DND-41 (cell line): ENCODE results near the gene PIEZO2.

Source experiments
- ATAC-seq: fragments of 200-7000 bp; cut with Tn5 transposase; 3 replicates; pipeline ENCODE4 v1.9.1; 2021; ENCODE audit warnings: low read depth; ENCODE audit not compliant: insufficient read depth
- DNase-seq: peaks from one replicate; pipeline ENCODE4 v3.0.0-alpha.2; 2020
- H2AFZ ChIP-seq: 2 replicates; pipeline ENCODE4 v1.6.0; 2012; ENCODE audit warnings: low read depth, low read length
- H3K27ac ChIP-seq: 2 replicates; pipeline ENCODE4 v1.5.1; 2012; ENCODE audit warnings: low read length, inconsistent platforms
- H3K27me3 ChIP-seq: fragments of 200-600 bp; sonication (generic); 2 replicates; pipeline ENCODE4 v1.6.0; 2012; ENCODE audit warnings: low read length, mild to moderate bottlenecking, inconsistent platforms; ENCODE audit not compliant: insufficient read depth, poor library complexity
- H3K36me3 ChIP-seq: 2 replicates; pipeline ENCODE4 v1.5.1; 2012; ENCODE audit warnings: low read length, inconsistent platforms; ENCODE audit not compliant: insufficient read depth
- H3K4me1 ChIP-seq: 2 replicates; pipeline ENCODE4 v1.5.1; 2012; ENCODE audit warnings: mild to moderate bottlenecking, low read length; ENCODE audit not compliant: insufficient read depth
- H3K4me2 ChIP-seq: 2 replicates; pipeline ENCODE4 v1.6.0; 2012; ENCODE audit warnings: mild to moderate bottlenecking, moderate library complexity, low read length, inconsistent platforms; ENCODE audit not compliant: insufficient read depth
- H3K4me3 ChIP-seq, 2 experiments: fragments of 200-600 bp in 1 of 2; shearing (Covaris generic) in 1 of 2; 2 replicates each; pipeline ENCODE4 v1.5.1; 2012 to 2016; ENCODE audit warnings: inconsistent platforms in 2 of 2, low read length in 2 of 2, mild to moderate bottlenecking in 2 of 2, low read depth in 1 of 2, moderate library complexity in 1 of 2
- H3K79me2 ChIP-seq: 2 replicates; pipeline ENCODE4 v1.6.0; 2012; ENCODE audit warnings: low read length, inconsistent platforms; ENCODE audit not compliant: insufficient read depth
- H3K9ac ChIP-seq: 2 replicates; pipeline ENCODE4 v1.6.0; 2012; ENCODE audit warnings: low read depth, mild to moderate bottlenecking, inconsistent platforms, low read length, moderate library complexity
- H3K9me3 ChIP-seq: 2 replicates; pipeline ENCODE4 v1.5.1; 2012; ENCODE audit warnings: low read length, moderate library complexity, mild to moderate bottlenecking, inconsistent platforms; ENCODE audit not compliant: insufficient read depth, severe bottlenecking
- H4K20me1 ChIP-seq: 2 replicates; pipeline ENCODE4 v1.6.0; 2012; ENCODE audit warnings: low read length; ENCODE audit not compliant: insufficient read depth
- CTCF ChIP-seq: IDR thresholded peaks from 2 replicates; pipeline ENCODE4 v1.5.1; 2012; ENCODE audit warnings: borderline replicate concordance, low read length, moderate library complexity, mild to moderate bottlenecking; ENCODE audit not compliant: poor library complexity, severe bottlenecking; ENCODE audit errors: extremely low read depth
- EZH2 ChIP-seq: IDR thresholded peaks from 3 replicates; pipeline ENCODE4 v1.6.1; 2012; ENCODE audit warnings: borderline replicate concordance, low read depth, mild to moderate bottlenecking, moderate library complexity, low read length, inconsistent platforms; ENCODE audit not compliant: severe bottlenecking

The PIEZO2 gene

GRCh38 chr18:11146947-11147345 is 2.4 kb downstream of the PIEZO2 start:
- H3K27me3 ChIP-seq, result no peaks in the 10 kb centered on the region
- H3K9me3 ChIP-seq, result no peaks in the 10 kb centered on the region
- TF ChIP-seq CTCF, result no peak
- TF ChIP-seq EZH2, result no peak
- no peak overlapping the region for H2AFZ ChIP-seq
- no peak overlapping the region for H3K9ac ChIP-seq
- H3K4me2 ChIP-seq, result no peak overlapping the region
- no peaks in the 10 kb centered on the region for H3K36me3 ChIP-seq
- no peak for DNase-seq
- H3K4me3 ChIP-seq, result no peak overlapping the region
- H3K27ac ChIP-seq, result no peak overlapping the region
- no peaks in the 10 kb centered on the region for H4K20me1 ChIP-seq
- ATAC-seq, result no peak
- H3K79me2 ChIP-seq, result no peaks in the 10 kb centered on the region
- no peaks in the 10 kb centered on the region for H3K4me1 ChIP-seq

- TF ChIP-seq EZH2 (no peak), CTCF (no peak)
- no peak for DNase-seq
- Histone ChIP-seq H2AFZ (no peak overlapping the region), H3K4me3 (no peak overlapping the region), H3K79me2 (no peaks in the 10 kb centered on the region), H3K27me3 (no peaks in the 10 kb centered on the region), H3K27ac (no peak overlapping the region), H3K9me3 (no peaks in the 10 kb centered on the region), H4K20me1 (no peaks in the 10 kb centered on the region), H3K9ac (no peak overlapping the region), H3K4me2 (no peak overlapping the region), H3K36me3 (no peaks in the 10 kb centered on the region), H3K4me1 (no peaks in the 10 kb centered on the region)
- ATAC-seq, result no peak
These were observed 3.0 kb downstream of the PIEZO2 start for GRCh38 chr18:11146238-11146946.

GRCh38 chr18:11145413-11146191 is 3.8 kb downstream of the PIEZO2 start:
- Histone ChIP-seq H4K20me1 (no peaks in the 10 kb centered on the region), H3K4me2 (no peak overlapping the region), H3K4me1 (no peaks in the 10 kb centered on the region), H3K27me3 (no peaks in the 10 kb centered on the region), H3K4me3 (no peak overlapping the region), H3K9me3 (no peaks in the 10 kb centered on the region), H3K79me2 (no peaks in the 10 kb centered on the region), H3K36me3 (no peaks in the 10 kb centered on the region), H2AFZ (no peak overlapping the region), H3K9ac (no peak overlapping the region), H3K27ac (no peak overlapping the region)
- DNase-seq (no peak), ATAC-seq (no peak)
- no peak for TF ChIP-seq CTCF
- TF ChIP-seq EZH2, result no peak
